ENCODE data around the gene SPTBN1. TPM values are rescaled to one million over a fixed set of nuclear protein-coding genes. Genes with fewer than 3 reads are reported as not detected.

SPTBN1 gene
- total and polyA plus RNA-seq, 2 of the 13 experiments (the other 11 are each of a cell fraction or from before 2014, with no cell fraction given): 123 to 299 TPM

- TF ChIP-seq SMARCE1 (IDR thresholded peaks at IDR 0.05; ENCODE audit: borderline replicate concordance): no peak
- TF ChIP-seq ZBTB42 (CRISPR knock-in tag; IDR thresholded peaks at IDR 0.05): 0 out of 2 replicates have a peak, but pooled peaks have one; percentile 66
- TF ChIP-seq HBP1 (CRISPR knock-in tag; IDR thresholded peaks at IDR 0.05; ENCODE audit: low read depth): no peak
- no peak for TF ChIP-seq NFKBIZ (CRISPR knock-in tag; IDR thresholded peaks at IDR 0.05)
- no peak for TF ChIP-seq GRHL1 (CRISPR knock-in tag; conservative IDR thresholded peaks at IDR 0.05)
- TF ChIP-seq ZBTB21 (CRISPR knock-in tag; IDR thresholded peaks at IDR 0.05): no peak
- TF ChIP-seq ZSCAN21 (CRISPR knock-in tag; IDR thresholded peaks at IDR 0.05; ENCODE audit: borderline replicate concordance): no peak
- no peak for TF ChIP-seq RXRA (CRISPR knock-in tag; IDR thresholded peaks at IDR 0.05)
- no peak for TF ChIP-seq ZNF407 (CRISPR knock-in tag; IDR thresholded peaks at IDR 0.05; ENCODE audit: not compliant biosample characterization)
- TF ChIP-seq CBFB (CRISPR knock-in tag; IDR thresholded peaks at IDR 0.05): 0 out of 2 replicates have a peak, but pooled peaks have one; percentile 15
- no peak for TF ChIP-seq CEBPG (CRISPR knock-in tag; IDR thresholded peaks at IDR 0.05)
- no peak for TF ChIP-seq HCFC1 (IDR thresholded peaks at IDR 0.05; ENCODE audit: low read depth, low read length)
- TF ChIP-seq ZNF878 (CRISPR knock-in tag; IDR thresholded peaks at IDR 0.05): no peak
- TF ChIP-seq ZNF44 (CRISPR knock-in tag; IDR thresholded peaks at IDR 0.05): no peak
- no peak; the same call in 1 of the 2 replicates for TF ChIP-seq ZNF556 (CRISPR knock-in tag; IDR thresholded peaks at IDR 0.05; ENCODE audit: borderline replicate concordance)
- no peak for TF ChIP-seq MYNN (CRISPR knock-in tag; IDR thresholded peaks at IDR 0.05; ENCODE audit: low read depth)
- no peak for TF ChIP-seq ZNF788 (CRISPR knock-in tag; IDR thresholded peaks at IDR 0.05; ENCODE audit: borderline replicate concordance)
- TF ChIP-seq SOX6 (IDR thresholded peaks at IDR 0.05): no peak
- TF ChIP-seq SOX6 (CRISPR knock-in tag; IDR thresholded peaks at IDR 0.05): no peak
- TF ChIP-seq XBP1 (CRISPR knock-in tag; IDR thresholded peaks at IDR 0.05): no peak
- TF ChIP-seq KLF9 (CRISPR knock-in tag; IDR thresholded peaks at IDR 0.05; ENCODE audit: low read depth): no peak
Measured at GRCh38 chr2:54560146-54560881, 104.2 kb downstream of the SPTBN1 start (continued).
